Measurements from ENCODE around the gene LRRC53. TPM values are rescaled to one million over a fixed set of nuclear protein-coding genes. Genes with fewer than 3 reads are reported as not detected.

Gene LRRC53
- total and polyA plus RNA-seq, 2 of the 8 experiments (the other 6 are each of a cell fraction or from before 2014, with no cell fraction given) = not detected

DNA sequence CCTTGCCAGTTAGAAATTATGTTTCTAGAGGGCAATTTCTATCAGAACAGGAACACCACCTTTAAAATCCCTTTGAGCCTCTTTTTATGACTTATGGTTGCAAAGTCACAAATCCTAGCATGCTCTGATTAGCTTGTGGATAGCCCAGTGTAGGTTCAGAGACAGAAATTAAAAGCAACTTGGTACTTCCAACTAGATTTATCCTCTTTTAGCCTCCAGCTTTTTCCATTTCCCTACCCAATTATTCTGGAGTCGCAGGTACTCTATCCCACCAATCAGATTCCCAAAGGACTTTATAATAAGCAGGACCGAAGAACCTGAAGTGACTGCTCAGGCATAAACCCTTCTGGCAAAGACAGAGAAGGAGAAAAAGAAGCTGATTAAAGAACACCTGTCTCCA is 33.4 kb upstream of the LRRC53 start:
- H2BK15ac ChIP-seq (ENCODE audit: low read length) = no peak overlapping the region
- H2BK120ac ChIP-seq (replicated peaks; ENCODE audit: low read depth, low read length) = no peak overlapping the region
- H3K56ac ChIP-seq (replicated peaks; ENCODE audit: insufficient read length, low read depth, low read length) = no peak overlapping the region
- no peak overlapping the region for H3K23ac ChIP-seq (ENCODE audit: insufficient read length)
- no peak overlapping the region for H3K18ac ChIP-seq (ENCODE audit: extremely low read depth, low read length)
- H3K14ac ChIP-seq (ENCODE audit: insufficient read length) = no peak overlapping the region
- no peak overlapping the region for H3K4me3 ChIP-seq (ENCODE audit: extremely low read depth in 1 of 4, insufficient read depth in 2 of 4, low read depth in 3 of 4, low read length in 4 of 4)
- FAIRE-seq = no peak
- no peaks in the 10 kb centered on the region for H3K23me2 ChIP-seq (ENCODE audit: low read depth, low read length)
- H3K9ac ChIP-seq (replicated peaks in 1 of 4; ENCODE audit: extremely low read depth in 1 of 4, low read depth in 3 of 4, low read length in 3 of 4) = no peak overlapping the region
- H3K27ac ChIP-seq (ENCODE audit: low read depth, low read length) = no peak overlapping the region
- H3K9me3 ChIP-seq (ENCODE audit: insufficient read depth in 2 of 2, low read depth in 1 of 2, low read length in 1 of 2) = no peaks in the 10 kb centered on the region
- no peaks in the 10 kb centered on the region for H3K36me3 ChIP-seq (ENCODE audit: control insufficient read depth in 2 of 4, insufficient read depth in 4 of 4, low read length in 3 of 4)
- H3K79me2 ChIP-seq (ENCODE audit: control insufficient read depth in 1 of 2, insufficient read depth in 2 of 2, low read length in 2 of 2) = no peaks in the 10 kb centered on the region
- H2BK12ac ChIP-seq (ENCODE audit: low read depth, low read length) = no peak overlapping the region
- H3K4me1 ChIP-seq (replicated peaks in 1 of 4; ENCODE audit: control insufficient read depth in 3 of 4, insufficient read depth in 4 of 4, low read length in 3 of 4) = no peaks in the 10 kb centered on the region
- no peak overlapping the region for H4K5ac ChIP-seq (ENCODE audit: insufficient read length, low read depth, low read length)
- DNase-seq (ENCODE audit: low read depth in 1 of 2, low spot score in 2 of 2) = no peak
- H2BK5ac ChIP-seq (ENCODE audit: low read depth, low read length) = no peak overlapping the region
- H3K4ac ChIP-seq (replicated peaks; ENCODE audit: insufficient read length, low read depth, low read length) = no peak overlapping the region
- WGBS, 2 experiments (ENCODE audit: extremely low coverage in 1 of 2, insufficient coverage in 1 of 2, insufficient read length in 1 of 2, insufficient replicate concordance in 2 of 2, low coverage in 1 of 2, low lambda C conversion rate in 2 of 2, missing lambda C conversion rate in 1 of 2) = 95% methylated on average over 2 of the region's 2 CpGs; no CpG with 5 or more reads in 1 of the 2 experiments
- no peaks in the 10 kb centered on the region for H3K27me3 ChIP-seq (replicated peaks in 1 of 4; ENCODE audit: control insufficient read depth in 3 of 4, extremely low read depth in 1 of 4, insufficient read depth in 3 of 4, low read length in 3 of 4)
- no peak overlapping the region for H4K91ac ChIP-seq (replicated peaks; ENCODE audit: insufficient read length, low read length)
- H4K8ac ChIP-seq (ENCODE audit: extremely low read depth, insufficient read depth, low read length) = no peak overlapping the region
- no peaks in the 10 kb centered on the region for H3K79me1 ChIP-seq (ENCODE audit: low read depth, low read length)
- ChIA-PET CTCF (ENCODE audit: partially characterized antibody) (interaction anchor here (1.4 to 1.7 kb wide), 3 partner anchors 10 to 144 kb away, joined by 4 to 5 read pairs (median 5); no protein-coding TSS in a partner anchor), POLR2A (ENCODE audit: partially characterized antibody) (interaction anchor here (1.3 kb wide), 1 partner anchor 21 kb away, joined by 5 read pairs; no protein-coding TSS in a partner anchor)
- no peak overlapping the region for H2BK20ac ChIP-seq (ENCODE audit: low read length)
- no peak overlapping the region for H3K4me2 ChIP-seq (ENCODE audit: insufficient read depth in 1 of 2, low read depth in 2 of 2, low read length in 2 of 2)
- H2AFZ ChIP-seq (ENCODE audit: low read length) = no peak overlapping the region
- no peaks in the 10 kb centered on the region for H4K20me1 ChIP-seq (replicated peaks in 1 of 2; ENCODE audit: control insufficient read depth in 1 of 2, insufficient read depth in 2 of 2, low read length in 2 of 2)
- no peak overlapping the region for H2AK5ac ChIP-seq (ENCODE audit: low read depth, low read length)

Measured in H1 (cell line).